GM23338 (cell line): ENCODE data around the gene BTN3A1.

ENCODE experiments used
- CTCF ChIP-seq, 2 experiments: fragments of 200-600 bp in 1 of 2; sonication (generic) in 1 of 2; conservative IDR thresholded peaks; 2 replicates each; pipeline versions ENCODE4 v1.5.1 to v1.6.1; 2016 to 2017; ENCODE audit warnings: antibody characterized with exemption in 2 of 2, low read depth in 2 of 2, mild to moderate bottlenecking in 2 of 2, moderate library complexity in 1 of 2
- EZH2phosphoT487 ChIP-seq: fragments of 200-600 bp; sonication (generic); IDR thresholded peaks from one replicate; pipeline ENCODE4 v1.8.1; 2018; ENCODE audit warnings: antibody characterized with exemption; ENCODE audit not compliant: unreplicated experiment
- POLR2AphosphoS5 ChIP-seq: IDR thresholded peaks from 2 replicates; pipeline ENCODE4 v1.6.1; 2016; ENCODE audit warnings: antibody characterized with exemption, low read depth
- REST ChIP-seq: IDR thresholded peaks from one replicate; pipeline ENCODE4 v1.6.1; 2018; ENCODE audit warnings: antibody characterized with exemption; ENCODE audit not compliant: unreplicated experiment

DNA sequence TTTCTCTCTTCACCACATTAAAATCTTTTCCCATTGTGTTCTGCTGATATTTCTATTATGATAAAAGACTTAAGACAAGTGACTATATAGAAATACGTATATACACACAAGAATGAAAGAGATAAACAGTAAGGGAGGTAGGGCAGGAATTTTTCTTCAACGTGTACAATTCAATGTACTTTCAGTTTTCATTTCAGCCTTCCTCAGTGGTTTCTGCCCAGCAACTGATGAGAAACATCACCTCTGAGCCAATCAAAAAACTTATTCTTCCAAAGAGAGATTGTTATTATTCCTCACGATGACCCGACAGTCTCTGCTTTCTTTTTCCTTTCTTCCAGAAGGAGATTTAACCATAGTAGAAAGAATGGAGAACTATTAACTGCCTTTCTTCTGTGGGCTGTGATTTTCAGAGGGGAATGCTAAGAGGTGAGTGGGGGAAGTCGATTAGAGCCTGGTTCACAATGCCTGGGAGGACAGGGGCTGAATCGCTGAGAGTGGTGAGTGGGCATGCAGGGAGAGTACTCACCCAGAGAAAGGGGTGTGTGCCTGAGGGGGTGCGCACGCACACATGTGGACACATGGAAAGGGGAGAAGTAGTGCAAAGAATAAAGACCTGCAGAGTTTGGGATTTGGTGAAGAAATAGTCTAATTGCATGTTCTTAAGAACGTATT lies at the start of gene BTN3A1:
- no peak for TF ChIP-seq CTCF (conservative IDR thresholded peaks at IDR 0.05; ENCODE audit: low read depth in 2 of 2)
- no peak for TF ChIP-seq EZH2phosphoT487
- TF ChIP-seq POLR2AphosphoS5, result no peak
- no peak for TF ChIP-seq REST
